Endothelial cell of umbilical vein (primary cell): Measurements from ENCODE around the gene THSD7B. TPM values are rescaled to one million over a fixed set of nuclear protein-coding genes. Genes with fewer than 3 reads are reported as not detected.

Experiments
- BruUV-seq: library from RNA; stranded (reverse); fragments of 400-500 nt; replicated peaks from 2 replicates; lab custom pipeline; 2021; lab: Mats Ljungman, UMichigan
- CTCF ChIA-PET: fragments of 300-600, 350-600 bp; sonication (Branson Sonifier 250); formaldehyde crosslinking; loops from one replicate; lab custom pipeline; 2021; ENCODE audit warnings: antibody characterized with exemption, inconsistent platforms; lab: Charles Lee
- POLR2A ChIA-PET: fragments of 300-600, 350-600 bp; sonication (Branson Sonifier 250); formaldehyde crosslinking; loops from one replicate; lab custom pipeline; 2021; ENCODE audit warnings: antibody characterized with exemption, inconsistent platforms; lab: Charles Lee
- DNase-seq: peaks from one replicate; pipeline ENCODE4 v3.0.0-alpha.2; 2011; ENCODE audit warnings: low read depth, low spot score
- FAIRE-seq: peaks from 2 replicates; lab custom pipeline; 2011; peaks lifted over from hg19 to GRCh38; lab: Jason Lieb, UNC
- H2AFZ ChIP-seq: 2 replicates; pipeline ENCODE4 v1.6.0; 2012; ENCODE audit warnings: low read depth, low read length, control low read depth, inconsistent platforms
- H3K27ac ChIP-seq: 2 replicates; pipeline ENCODE4 v1.5.1; 2011; ENCODE audit warnings: low read depth, mild to moderate bottlenecking, control low read depth, low read length, moderate library complexity; ENCODE audit not compliant: insufficient read depth
- H3K27me3 ChIP-seq, 2 experiments: 2 replicates each; pipeline versions ENCODE4 v1.6.0 to v1.6.1; 2011; ENCODE audit warnings: low read length in 2 of 2, mixed read lengths in 1 of 2; ENCODE audit not compliant: control insufficient read depth in 2 of 2, insufficient read depth in 2 of 2
- H3K36me3 ChIP-seq, 2 experiments: 2 replicates in 1 of 2; 3 replicates in 1 of 2; pipeline ENCODE4 v1.5.1; 2011; ENCODE audit warnings: low read length in 2 of 2, mild to moderate bottlenecking in 1 of 2, moderate library complexity in 1 of 2; ENCODE audit not compliant: control insufficient read depth in 2 of 2, insufficient read depth in 2 of 2; ENCODE audit errors: extremely low read depth in 1 of 2
- H3K4me1 ChIP-seq: 3 replicates; pipeline ENCODE4 v1.5.1; 2011; ENCODE audit warnings: mild to moderate bottlenecking, low read length; ENCODE audit not compliant: control insufficient read depth, insufficient read depth; ENCODE audit errors: extremely low read depth
- H3K4me2 ChIP-seq: 2 replicates; pipeline ENCODE4 v1.6.1; 2011; ENCODE audit warnings: low read length, control low read depth, mixed read lengths; ENCODE audit not compliant: insufficient read depth
- H3K4me3 ChIP-seq, 3 experiments: fragments of 200-600 bp in 1 of 3; sonication (generic), shearing (Covaris generic) in 1 of 3; replicated peaks in 1 of 3; 2 replicates each; pipeline ENCODE4 v1.5.1; 2011 to 2016; ENCODE audit warnings: control low read depth in 3 of 3, low read length in 3 of 3, mild to moderate bottlenecking in 2 of 3, inconsistent platforms in 1 of 3, low read depth in 1 of 3, moderate library complexity in 1 of 3; ENCODE audit not compliant: insufficient read depth in 1 of 3
- H3K79me2 ChIP-seq: 2 replicates; pipeline ENCODE4 v1.6.0; 2012; ENCODE audit warnings: low read length, inconsistent platforms; ENCODE audit not compliant: control insufficient read depth, insufficient read depth
- H3K9ac ChIP-seq: replicated peaks from 2 replicates; pipeline ENCODE3; 2011; ENCODE audit warnings: low read length, control low read depth; ENCODE audit not compliant: insufficient read depth; ENCODE audit errors: extremely low read depth
- H3K9me1 ChIP-seq: replicated peaks from 3 replicates; pipeline ENCODE4 v1.6.0; 2011; ENCODE audit warnings: mild to moderate bottlenecking, low read length; ENCODE audit not compliant: control insufficient read depth, insufficient read depth; ENCODE audit errors: extremely low read depth
- H3K9me3 ChIP-seq: replicated peaks from 2 replicates; pipeline ENCODE4 v1.5.1; 2012; ENCODE audit warnings: low read length, inconsistent platforms; ENCODE audit not compliant: control insufficient read depth, insufficient read depth
- H4K20me1 ChIP-seq: replicated peaks from 2 replicates; pipeline ENCODE3; 2011; ENCODE audit warnings: mild to moderate bottlenecking, low read length; ENCODE audit not compliant: control insufficient read depth, insufficient read depth; ENCODE audit errors: extremely low read depth
- CTCF ChIP-seq, 2 donors: IDR thresholded peaks; 1 replicate in 1 of 2; 2 replicates in 1 of 2; pipeline ENCODE4 v1.5.1; 2011; ENCODE audit warnings: low read length in 2 of 2, mild to moderate bottlenecking in 2 of 2, moderate library complexity in 2 of 2, control low read depth in 1 of 2, inconsistent platforms in 1 of 2, low read depth in 1 of 2; ENCODE audit not compliant: insufficient read depth in 1 of 2; ENCODE audit errors: extremely low read depth in 1 of 2
- EZH2 ChIP-seq: IDR thresholded peaks from 2 replicates; pipeline ENCODE4 v1.6.1; 2012; ENCODE audit warnings: borderline replicate concordance, low read depth, mild to moderate bottlenecking, moderate library complexity, low read length, inconsistent platforms; ENCODE audit not compliant: severe bottlenecking
- FOS ChIP-seq: IDR thresholded peaks from 2 replicates; pipeline ENCODE4 v1.6.1; 2011; ENCODE audit warnings: mild to moderate bottlenecking, low read length, moderate library complexity, borderline replicate concordance; ENCODE audit not compliant: insufficient read depth
- GATA2 ChIP-seq: IDR thresholded peaks from 2 replicates; pipeline ENCODE4 v1.7.0; 2011; ENCODE audit warnings: low read depth, mild to moderate bottlenecking, moderate library complexity, mixed read lengths, low read length; ENCODE audit not compliant: insufficient read length, insufficient read depth
- JUN ChIP-seq: IDR thresholded peaks from 2 replicates; pipeline ENCODE4 v1.6.1; 2011; ENCODE audit warnings: borderline replicate concordance, low read depth; ENCODE audit not compliant: insufficient read length, insufficient read depth
- MAX ChIP-seq: IDR thresholded peaks from 2 replicates; pipeline ENCODE4 v1.6.1; 2011; ENCODE audit not compliant: insufficient read depth, insufficient read length
- MYC ChIP-seq: IDR thresholded peaks from one replicate; pipeline ENCODE4 v1.6.1; 2011; ENCODE audit warnings: mild to moderate bottlenecking, low read depth, low read length
- POLR2A ChIP-seq: IDR thresholded peaks from 2 replicates; pipeline ENCODE4 v1.6.1; 2012; ENCODE audit warnings: low read depth, mild to moderate bottlenecking, control low read depth, low read length
- POLR2AphosphoS5 ChIP-seq: IDR thresholded peaks from 2 replicates; pipeline ENCODE4 v1.6.1; 2012; ENCODE audit warnings: low read depth, mild to moderate bottlenecking, control low read depth, low read length, moderate library complexity; ENCODE audit not compliant: insufficient read depth
- dilution Hi-C: fragments of 300-500 bp; cut with MboI; formaldehyde crosslinking; loops from one replicate; pipeline ENCODE4 v1.15.0; 2019; ENCODE audit warnings: low sequenced_read_pairs; ENCODE audit not compliant: extremely low pct_ligation_motif_present
- intact Hi-C: fragments of 100-400 bp; cut with micrococcal nuclease; formaldehyde crosslinking; loops from one replicate; pipeline ENCODE4 v1.10.0; 2022
- polyA plus RNA-seq, 4 experiments: library from polyadenylated mRNA; depleted of rRNA in 3 of 4; stranded (reverse) in 3 of 4; unstranded in 1 of 4; fragments of >200 nt; gene quantifications; 2 replicates each; pipeline versions ENCODE4 v1.2.1 to v1.2.3, GENCODE V29; 2011 to 2012; ENCODE audit warnings: missing spikeins in 1 of 4
- total RNA-seq: library from RNA; stranded (reverse); gene quantifications from 2 replicates; pipeline ENCODE4 v1.2.3, GENCODE V29; 2021

Gene THSD7B
- total and polyA plus RNA-seq, 2 donors (not counting 3 experiments of a cell fraction or from before 2014, with no cell fraction given): 0.04 TPM; not detected in 1

DNA sequence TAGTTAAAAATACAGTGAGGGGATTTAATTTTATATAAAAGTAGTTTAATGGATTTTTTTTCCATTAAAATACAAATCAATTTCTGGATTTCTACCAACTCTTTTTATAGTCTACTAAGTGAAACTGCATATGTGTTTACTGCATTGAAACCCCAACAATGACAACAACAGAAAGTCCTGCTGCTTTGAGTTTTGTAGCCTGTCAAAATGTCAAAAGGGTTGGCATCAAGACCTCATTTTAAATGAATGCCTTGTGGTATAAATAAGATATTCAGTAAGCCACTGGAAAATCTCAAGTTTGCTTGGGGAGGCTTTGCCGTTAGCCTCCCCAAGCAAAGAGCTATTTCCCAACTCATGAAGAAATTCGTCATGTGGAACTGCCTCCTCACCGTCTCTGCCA, 758.6 kb downstream of the THSD7B start:
- Histone ChIP-seq H3K27me3 (no peaks in the 10 kb centered on the region), H2AFZ (no peak overlapping the region), H4K20me1 (no peaks in the 10 kb centered on the region), H3K4me1 (no peaks in the 10 kb centered on the region), H3K9me3 (peaks cover 7% of the 10 kb centered on the region), H3K4me3 (no peak overlapping the region), H3K4me2 (no peak overlapping the region), H3K27ac (no peak overlapping the region), H3K36me3 (no peaks in the 10 kb centered on the region), H3K79me2 (no peaks in the 10 kb centered on the region), H3K9me1 (no peaks in the 10 kb centered on the region), H3K9ac (no peak overlapping the region)
- ChIA-PET POLR2A (no interaction called here), CTCF (no interaction called here)
- TF ChIP-seq CTCF (IDR thresholded peaks at IDR 0.05; ENCODE audit: extremely low read depth in 1 of 2, insufficient read depth in 1 of 2, low read depth in 1 of 2, low read length in 2 of 2) (no peak), POLR2A (no peak), JUN (no peak), POLR2AphosphoS5 (no peak), EZH2 (no peak), GATA2 (no peak), FOS (no peak), MYC (no peak), MAX (no peak)
- BruUV-seq: no TSS peak
- FAIRE-seq (no peak), DNase-seq (no peak)
- dilution Hi-C loops (no loop called here), intact Hi-C loops (no loop called here)
